HFFc6 (cell line): Measurements from ENCODE around the gene TMPO. TPM values are rescaled to one million over a fixed set of nuclear protein-coding genes. Genes with fewer than 3 reads are reported as not detected.
A peak's percentile ranks its signal among the peaks of the same experiment; 100 is the strongest.

ENCODE experiments used
- DNase-seq: peaks from one replicate; pipeline ENCODE4 v3.0.0-alpha.2; 2018
- H3K27ac Mint-ChIP-seq: 2 replicates; pipeline ENCODE4 v1.8.0; 2020; ENCODE audit warnings: mild to moderate bottlenecking, mixed read lengths
- H3K27me3 Mint-ChIP-seq: 2 replicates; pipeline ENCODE4 v1.8.0; 2021; ENCODE audit warnings: mild to moderate bottlenecking, moderate library complexity, mixed read lengths; ENCODE audit not compliant: insufficient read depth
- H3K36me3 Mint-ChIP-seq: 2 replicates; pipeline ENCODE4 v1.8.0; 2021; ENCODE audit warnings: low read depth, mixed read lengths
- H3K4me1 Mint-ChIP-seq: 2 replicates; pipeline ENCODE4 v1.8.0; 2020; ENCODE audit warnings: low read depth, mixed read lengths
- H3K4me3 Mint-ChIP-seq: 2 replicates; pipeline ENCODE4 v1.8.0; 2020; ENCODE audit warnings: mild to moderate bottlenecking, moderate library complexity, mixed read lengths
- H3K9me3 Mint-ChIP-seq: 2 replicates; pipeline ENCODE4 v1.8.0; 2020; ENCODE audit warnings: mild to moderate bottlenecking, mixed read lengths
- total RNA-seq, 6 experiments: library from RNA; stranded (reverse); fragmentation: NEBNext Ultra II Directional; extraction: Animal tissue kit (Norgen Biotek cat#: 25700); gene quantifications; 2 replicates in 1 of 6; 3 replicates in 5 of 6; pipeline ENCODE4 v1.2.3, GENCODE V29; 2021
- TF ChIP-seq, protein P1 (sequence below): fragments of 200-600 bp; sonication (generic); IDR thresholded peaks from 2 replicates; pipeline ENCODE4 v1.5.0; 2021; ENCODE audit warnings: antibody characterized with exemption, mild to moderate bottlenecking

TMPO gene
- total RNA-seq, 6 experiments from 2014 or later, result 48.4 to 112 (median 98.2) TPM

GRCh38 chr12:98582093-98582492 lies 66.7 kb downstream of the TMPO start:
- Mint-ChIP-seq H3K36me3 (no peaks in the 10 kb centered on the region), H3K9me3 (no peaks in the 10 kb centered on the region), H3K4me1 (peaks cover 15% of the 10 kb centered on the region), H3K4me3 (no peak overlapping the region), H3K27ac (no peak overlapping the region), H3K27me3 (peaks cover 2% of the 10 kb centered on the region; the same call in 1 of the 2 replicates)
- TF ChIP-seq, protein P1, sequence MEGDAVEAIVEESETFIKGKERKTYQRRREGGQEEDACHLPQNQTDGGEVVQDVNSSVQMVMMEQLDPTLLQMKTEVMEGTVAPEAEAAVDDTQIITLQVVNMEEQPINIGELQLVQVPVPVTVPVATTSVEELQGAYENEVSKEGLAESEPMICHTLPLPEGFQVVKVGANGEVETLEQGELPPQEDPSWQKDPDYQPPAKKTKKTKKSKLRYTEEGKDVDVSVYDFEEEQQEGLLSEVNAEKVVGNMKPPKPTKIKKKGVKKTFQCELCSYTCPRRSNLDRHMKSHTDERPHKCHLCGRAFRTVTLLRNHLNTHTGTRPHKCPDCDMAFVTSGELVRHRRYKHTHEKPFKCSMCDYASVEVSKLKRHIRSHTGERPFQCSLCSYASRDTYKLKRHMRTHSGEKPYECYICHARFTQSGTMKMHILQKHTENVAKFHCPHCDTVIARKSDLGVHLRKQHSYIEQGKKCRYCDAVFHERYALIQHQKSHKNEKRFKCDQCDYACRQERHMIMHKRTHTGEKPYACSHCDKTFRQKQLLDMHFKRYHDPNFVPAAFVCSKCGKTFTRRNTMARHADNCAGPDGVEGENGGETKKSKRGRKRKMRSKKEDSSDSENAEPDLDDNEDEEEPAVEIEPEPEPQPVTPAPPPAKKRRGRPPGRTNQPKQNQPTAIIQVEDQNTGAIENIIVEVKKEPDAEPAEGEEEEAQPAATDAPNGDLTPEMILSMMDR, result no peak
- peak; percentile 45 for DNase-seq

GRCh38 chr12:98587084-98587483 lies 71.7 kb downstream of the TMPO start:
- Mint-ChIP-seq H3K9me3 (no peaks in the 10 kb centered on the region), H3K27ac (no peak overlapping the region), H3K4me1 (peaks cover 10% of the 10 kb centered on the region), H3K27me3 (peaks cover 3% of the 10 kb centered on the region), H3K36me3 (no peaks in the 10 kb centered on the region; the same call in 1 of the 2 replicates), H3K4me3 (no peak overlapping the region)
- TF ChIP-seq, protein P1, result no peak
- no peak for DNase-seq

GRCh38 chr12:98591209-98591608 lies 75.8 kb downstream of the TMPO start:
- Mint-ChIP-seq H3K4me1 (peaks cover 21% of the 10 kb centered on the region), H3K4me3 (peak overlapping the region; percentile 46), H3K36me3 (peaks cover 20% of the 10 kb centered on the region), H3K9me3 (no peaks in the 10 kb centered on the region), H3K27ac (no peak overlapping the region; the same call in 1 of the 2 replicates), H3K27me3 (peaks cover 7% of the 10 kb centered on the region)
- DNase-seq, result peak; percentile 21
- TF ChIP-seq, protein P1, result 0 out of 2 replicates have a peak, but pooled peaks have one; percentile 11

- TF ChIP-seq, protein P1, result no peak
- DNase-seq, result no peak
- H3K4me3 Mint-ChIP-seq, result peak overlapping the region; percentile 94
- peaks cover 21% of the 10 kb centered on the region for H3K36me3 Mint-ChIP-seq
- H3K4me1 Mint-ChIP-seq, result peaks cover 26% of the 10 kb centered on the region
- peak overlapping the region; percentile 98 for H3K27ac Mint-ChIP-seq
- peaks cover 7% of the 10 kb centered on the region for H3K27me3 Mint-ChIP-seq
- no peaks in the 10 kb centered on the region for H3K9me3 Mint-ChIP-seq
Measured at GRCh38 chr12:98592825-98593322, 77.5 kb downstream of the TMPO start.

DNA sequence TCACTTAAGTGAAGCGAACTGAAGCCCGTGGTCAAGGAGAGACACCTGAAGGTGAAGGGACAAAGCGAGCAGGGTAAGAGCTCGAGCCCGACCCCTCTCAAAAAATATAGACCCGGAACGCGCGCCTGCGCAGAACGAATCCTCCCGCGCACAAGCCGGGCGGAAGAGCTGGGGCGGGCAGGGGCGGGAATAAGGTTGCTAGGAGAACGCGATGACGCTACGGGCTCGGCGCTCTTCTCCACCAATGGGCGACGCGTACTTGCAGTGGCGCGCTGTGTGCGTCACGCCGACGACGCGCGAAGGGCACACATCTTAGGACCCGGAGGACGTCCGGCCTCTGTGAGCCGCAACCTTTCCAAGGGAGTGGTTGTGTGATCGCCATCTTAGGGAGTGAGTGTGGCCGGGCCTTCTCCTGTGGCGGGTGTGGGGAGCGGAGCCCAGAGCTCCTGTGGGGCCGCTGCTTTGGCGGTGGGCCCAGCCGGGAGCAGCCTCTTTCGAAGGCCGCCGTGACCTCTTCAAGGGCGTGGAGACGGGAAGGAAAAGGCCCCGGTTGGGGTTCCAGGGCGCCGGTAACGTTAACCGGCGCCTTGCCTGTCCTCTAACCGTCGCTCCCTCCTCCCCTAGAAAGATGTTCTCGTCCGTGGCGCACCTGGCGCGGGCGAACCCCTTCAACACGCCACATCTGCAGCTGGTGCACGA lies 78.1 kb downstream of the TMPO start, which contains the start of gene SLC25A3:
SLC25A3 (plus strand) TSS at position 336 of the 699 bp plus-strand sequence; CDS start at position 629, 293 bp downstream.
- Mint-ChIP-seq H3K4me3 (peak within 1 kb of the TSS; percentile 94), H3K27ac (peak within 1 kb of the TSS; percentile 98), H3K27me3 (peaks cover 7% of the 10 kb centered on the region), H3K9me3 (no peaks in the 10 kb centered on the region), H3K36me3 (peaks cover 27% of the 10 kb centered on the region), H3K4me1 (peaks cover 26% of the 10 kb centered on the region)
- peak; percentile 98 for DNase-seq
- TF ChIP-seq, protein P1, result no peak
